Measurements from ENCODE around the gene CA4.
"Not testable (repeated sequence)": the region's sequence is repeated elsewhere in the genome, so short reads cannot be mapped to it uniquely, and the experiment has no call there.

CA4 gene

DNA sequence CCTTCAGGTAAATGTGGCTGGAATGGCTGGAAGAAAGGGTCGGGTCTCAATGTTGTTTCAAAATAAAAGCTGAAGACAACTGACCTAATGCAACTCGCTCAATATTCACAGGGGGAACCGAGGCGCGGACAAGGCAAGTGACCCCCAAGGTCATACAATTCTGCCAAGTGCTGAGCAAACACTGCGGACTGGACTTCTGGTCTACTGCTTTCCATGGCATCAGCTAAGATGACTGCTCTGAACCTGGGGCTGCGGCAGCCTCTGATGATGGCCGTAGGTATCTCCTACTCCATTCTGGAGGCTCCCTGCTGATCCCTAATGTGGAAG lies 21.9 kb downstream of the CA4 start:
- no peak for DNase-seq

GRCh38 chr17:60173304-60173819 lies 23.6 kb downstream of the CA4 start:
- no peak for DNase-seq

- DNase-seq: no peak
These were observed 24.3 kb downstream of the CA4 start for GRCh38 chr17:60174035-60174434.

DNA sequence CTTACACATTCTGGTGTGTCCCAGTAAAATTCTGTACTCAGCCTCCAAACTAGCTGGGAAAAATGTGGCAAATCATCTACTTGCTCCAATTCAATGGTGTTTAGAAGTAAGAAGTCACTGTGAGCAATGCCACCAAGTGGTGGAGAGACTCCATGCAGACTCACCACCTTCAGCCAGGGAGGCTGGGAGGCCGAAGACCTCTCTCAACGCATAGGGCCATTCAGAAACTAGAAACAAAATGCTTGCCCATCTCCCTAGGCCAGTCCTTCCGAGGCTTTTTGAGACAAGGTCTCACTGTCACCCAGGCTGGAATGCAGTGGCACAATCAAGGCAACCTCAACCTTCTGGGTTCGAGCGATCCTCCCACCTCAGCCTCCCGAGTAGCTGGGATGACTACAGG lies 25.0 kb downstream of the CA4 start:
- DNase-seq: peak in 1 of 56 donors; percentile 27

GRCh38 chr17:60176763-60177162 lies 27.0 kb downstream of the CA4 start:
- DNase-seq: not testable (repeated sequence)

DNA sequence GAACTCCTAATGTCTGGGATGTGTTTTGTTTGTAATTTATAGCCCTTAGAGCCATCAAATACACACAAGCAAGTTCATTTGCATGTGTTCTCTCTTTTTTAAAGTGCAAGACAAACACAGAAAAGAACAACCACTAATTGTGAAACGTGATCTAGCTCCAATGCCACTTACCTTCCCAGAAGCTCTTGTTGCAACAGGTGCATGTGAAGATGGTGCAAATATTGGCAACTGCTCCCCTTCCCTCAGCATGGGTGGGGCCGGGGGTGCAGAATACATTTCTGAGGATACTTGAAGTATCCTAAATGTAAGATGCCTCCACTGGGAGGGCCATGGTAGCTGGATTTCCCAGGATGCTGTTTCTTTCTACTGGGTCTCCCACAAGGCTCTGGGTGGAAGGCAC lies 28.4 kb downstream of the CA4 start:
- not testable (repeated sequence) for DNase-seq

DNA sequence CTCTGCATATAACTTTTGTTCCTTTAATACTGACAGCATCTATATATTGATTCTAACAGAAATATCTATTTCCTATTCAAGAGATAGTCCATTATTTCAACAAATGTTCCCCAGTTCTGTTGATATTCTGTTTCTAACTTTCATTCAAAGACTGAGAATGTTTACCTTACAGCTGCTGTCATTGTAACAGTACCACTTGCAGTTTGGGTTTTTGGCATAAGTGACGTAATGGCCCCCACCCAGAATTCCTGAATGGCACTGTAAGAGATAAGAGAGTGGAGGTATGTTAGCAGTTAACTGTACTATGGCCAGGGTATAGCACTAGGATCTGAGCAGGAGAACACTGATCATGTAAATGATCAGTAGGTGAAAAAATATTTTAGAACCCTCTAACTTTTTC lies 30.6 kb downstream of the CA4 start:
- DNase-seq: not testable (repeated sequence)

DNA sequence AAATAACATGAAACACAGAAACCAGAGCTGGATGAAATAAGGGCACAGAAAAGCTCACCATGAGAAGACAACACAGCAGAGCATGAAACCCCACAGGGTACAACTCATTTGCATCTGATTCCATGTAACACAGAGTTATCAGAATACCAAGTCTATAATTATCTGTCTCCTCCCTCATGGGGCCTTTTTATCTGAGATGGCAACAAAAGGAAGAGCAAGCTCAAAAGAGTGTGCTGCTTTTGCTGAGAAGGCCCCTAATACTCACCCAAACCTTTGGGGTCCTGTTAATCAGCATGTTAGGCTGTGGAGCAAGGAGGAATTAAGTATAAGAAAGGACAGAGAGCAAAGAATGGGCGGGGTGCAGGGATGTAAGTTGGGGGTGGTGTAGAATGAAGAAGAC lies 36.6 kb downstream of the CA4 start:
- DNase-seq: not testable (repeated sequence)

- not testable (repeated sequence) for DNase-seq
These were observed 37.3 kb downstream of the CA4 start for GRCh38 chr17:60186846-60187745.

DNA sequence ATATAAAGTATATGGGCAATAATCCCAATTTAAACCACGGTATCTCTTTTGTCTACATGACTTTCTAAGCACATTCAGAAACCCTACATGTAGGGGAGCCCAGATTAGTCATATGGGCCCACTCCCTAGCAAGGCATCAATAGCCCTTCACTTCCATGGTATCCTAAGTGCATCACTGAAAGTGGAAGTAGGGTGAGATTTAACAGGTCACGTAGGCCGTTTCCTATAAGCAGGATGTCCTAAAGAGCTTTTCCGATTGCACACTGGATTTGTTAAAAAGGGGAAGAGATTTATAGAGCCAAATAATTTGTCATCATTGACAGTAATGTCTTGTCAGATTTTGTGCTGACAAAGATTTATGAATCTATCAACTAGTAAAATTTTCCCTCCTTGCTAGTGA lies 39.0 kb downstream of the CA4 start:
- no peak for DNase-seq

DNA sequence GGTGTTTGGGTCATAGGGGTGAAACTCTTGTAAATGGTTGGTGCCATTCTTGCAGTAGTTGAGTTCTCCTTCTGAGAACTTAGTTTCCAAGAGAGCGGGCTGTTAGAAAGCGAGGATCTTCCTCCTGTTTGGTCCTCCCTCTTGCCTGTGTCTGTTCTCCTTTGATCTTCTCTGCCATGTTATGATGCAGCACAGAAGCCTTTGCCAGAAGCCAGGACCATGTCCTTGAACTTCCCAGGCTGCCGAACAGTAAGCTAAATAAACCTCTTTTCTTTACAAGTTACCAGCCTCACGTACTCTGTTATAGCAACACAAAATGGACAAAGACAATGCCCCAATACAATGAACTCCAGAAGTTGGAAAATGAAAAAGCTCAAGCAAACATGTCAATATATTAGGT lies 40.3 kb downstream of the CA4 start:
- DNase-seq: not testable (repeated sequence)

DNA sequence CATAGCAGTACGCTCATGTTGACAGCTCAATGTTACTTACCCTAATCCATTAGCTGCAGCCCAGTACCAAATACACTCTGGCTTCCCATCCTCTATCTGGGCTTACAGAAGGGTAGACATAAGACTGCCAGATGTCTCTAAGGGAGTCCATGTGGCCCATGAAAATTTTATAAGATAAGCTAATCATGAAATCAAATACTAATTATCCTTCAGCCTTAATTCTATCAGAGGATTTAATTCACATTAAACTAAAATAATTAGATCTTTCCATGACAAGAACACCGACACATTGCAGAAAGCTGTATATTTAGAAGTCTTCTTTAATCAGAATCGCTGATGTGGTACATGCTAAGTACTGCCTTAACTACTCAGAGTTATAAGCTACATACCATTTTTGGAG lies 43.3 kb downstream of the CA4 start:
- DNase-seq: not testable (repeated sequence)

- DNase-seq: no peak
These were observed 43.7 kb downstream of the CA4 start for GRCh38 chr17:60193482-60193881.

GRCh38 chr17:60194141-60194540 lies 44.4 kb downstream of the CA4 start:
- DNase-seq: not testable (repeated sequence)

- not testable (repeated sequence) for DNase-seq
These were observed 48.9 kb downstream of the CA4 start for GRCh38 chr17:60198630-60199029.

DNA sequence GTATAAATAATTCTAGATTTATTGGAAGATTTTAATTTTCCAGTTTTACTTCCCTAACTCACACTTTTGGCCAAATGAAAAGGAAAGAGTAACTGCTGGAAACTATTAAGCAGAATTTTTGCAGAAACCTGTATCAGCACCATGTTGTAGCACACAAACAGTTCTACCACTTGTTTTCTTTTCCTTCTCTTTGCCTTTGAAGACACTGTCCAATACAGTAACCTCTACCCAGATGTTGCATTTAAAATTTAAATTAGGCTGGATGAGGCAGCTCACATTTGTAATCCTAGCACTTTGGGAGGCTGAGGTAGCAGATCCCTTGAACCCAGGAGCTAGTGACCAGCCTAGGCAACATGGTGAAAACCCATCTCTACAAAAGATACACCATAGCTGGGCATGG lies 56.0 kb downstream of the CA4 start:
- DNase-seq: not testable (repeated sequence)

DNA sequence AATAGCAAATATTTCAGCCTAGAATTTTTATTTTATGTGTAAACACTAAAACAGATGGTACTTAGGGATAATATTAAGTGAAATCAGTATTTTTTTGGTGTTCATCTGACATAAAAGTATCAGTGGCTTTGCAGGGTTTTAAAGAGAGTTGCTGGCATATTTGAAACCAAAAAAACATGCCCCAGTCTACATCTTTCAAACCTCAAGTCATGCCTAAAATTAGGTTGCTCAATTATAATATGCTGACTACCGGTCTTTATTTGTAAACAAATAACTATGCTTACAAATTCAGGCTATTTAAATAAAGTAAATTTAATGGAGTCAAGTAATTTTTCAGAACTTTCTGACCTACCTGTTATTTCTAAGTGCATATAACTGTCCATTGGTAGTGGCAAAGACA lies 58.5 kb downstream of the CA4 start:
- not testable (repeated sequence) for DNase-seq
